NCI-H524 (cell line): ENCODE results near the gene ERI2.
"Not testable (repeated sequence)": the region's sequence is repeated elsewhere in the genome, so short reads cannot be mapped to it uniquely, and the experiment has no call there.

Source experiments
- DNase-seq, 2 experiments: peaks; one replicate each; lab custom pipeline; 2025; lab: John Stamatoyannopoulos, UW

The ERI2 gene

DNA sequence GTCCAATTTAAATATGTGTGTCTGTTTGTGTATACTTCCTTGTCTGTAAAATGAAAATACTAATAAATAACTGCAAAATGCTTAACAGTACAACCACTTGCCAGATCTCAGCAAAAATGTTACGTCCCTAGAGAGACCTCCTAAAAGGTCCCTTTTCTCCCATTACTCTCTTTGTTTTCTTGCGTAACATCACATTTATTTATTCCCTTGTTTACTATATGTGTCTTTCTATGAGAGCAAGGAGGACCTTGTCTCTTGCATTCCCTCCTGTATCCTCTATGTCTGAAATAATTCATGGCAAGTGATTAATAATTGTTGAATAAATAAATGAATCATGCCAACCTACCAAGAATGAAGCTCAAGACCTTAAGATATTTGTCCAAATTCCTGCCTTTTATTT lies 40.5 kb downstream of the ERI2 start:
- no peak for DNase-seq

DNA sequence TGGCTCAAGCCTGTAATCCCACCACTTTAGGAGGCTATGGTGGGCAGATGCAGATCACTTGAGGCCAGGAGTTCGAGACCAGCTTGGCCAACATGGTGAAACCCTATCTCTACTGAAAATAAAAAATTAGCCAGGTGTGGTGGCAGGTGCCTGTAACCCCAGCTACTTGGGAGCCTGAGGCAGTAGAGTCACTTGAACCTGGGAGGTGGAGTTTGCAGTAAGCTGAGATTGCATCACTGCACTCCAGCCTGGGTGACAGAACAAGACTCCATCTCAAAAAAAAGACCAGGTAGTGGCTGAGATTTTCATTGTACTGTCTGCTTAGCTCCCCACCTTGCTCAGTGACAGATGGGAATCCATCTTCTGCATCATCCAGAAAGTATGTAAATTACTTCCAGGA lies 41.8 kb downstream of the ERI2 start:
- DNase-seq: not testable (repeated sequence)

DNA sequence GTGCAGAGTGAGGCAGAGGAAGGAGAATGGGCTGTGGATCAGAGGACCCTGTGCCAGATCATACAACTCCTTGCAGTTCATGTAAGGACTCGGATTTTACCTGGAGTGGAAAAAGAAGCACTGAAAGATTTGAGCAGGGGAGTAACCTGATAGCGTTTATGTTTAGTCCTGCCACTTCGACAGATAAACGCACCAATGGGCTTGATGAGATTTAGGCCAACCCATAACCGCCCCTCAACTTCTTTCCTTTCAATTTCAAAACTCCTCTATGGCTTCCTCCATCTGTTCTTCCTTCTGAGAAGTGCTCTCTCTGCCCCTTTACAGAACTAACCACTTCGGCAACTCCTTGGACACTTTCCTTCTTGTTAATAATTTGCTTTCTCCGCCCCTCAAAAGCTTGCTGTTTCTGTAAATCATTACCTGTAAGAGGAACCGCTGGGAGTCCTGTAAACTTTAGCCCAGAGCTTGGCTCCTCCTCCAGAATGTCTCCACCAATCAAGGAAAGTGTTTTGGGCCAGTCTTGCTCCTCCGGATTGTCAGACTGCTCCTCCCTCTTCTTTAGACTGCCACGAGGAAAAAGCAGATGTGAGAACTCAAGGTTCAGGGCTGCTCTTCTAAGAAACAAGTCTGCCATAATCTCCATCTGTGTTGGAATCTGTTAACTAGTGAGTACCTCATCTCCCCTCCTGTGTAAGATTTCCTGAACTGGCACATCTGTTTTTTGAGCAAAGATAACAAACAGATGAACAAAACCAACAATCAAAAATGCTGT lies 42.6 kb downstream of the ERI2 start, which contains the start of gene ACSM3:
Gene ACSM3 (plus strand): TSS at position 554 of the 772 bp plus-strand sequence. CDS start 6,021 bp downstream, outside the sequence.
- DNase-seq: peak; percentile 72 to 91

DNA sequence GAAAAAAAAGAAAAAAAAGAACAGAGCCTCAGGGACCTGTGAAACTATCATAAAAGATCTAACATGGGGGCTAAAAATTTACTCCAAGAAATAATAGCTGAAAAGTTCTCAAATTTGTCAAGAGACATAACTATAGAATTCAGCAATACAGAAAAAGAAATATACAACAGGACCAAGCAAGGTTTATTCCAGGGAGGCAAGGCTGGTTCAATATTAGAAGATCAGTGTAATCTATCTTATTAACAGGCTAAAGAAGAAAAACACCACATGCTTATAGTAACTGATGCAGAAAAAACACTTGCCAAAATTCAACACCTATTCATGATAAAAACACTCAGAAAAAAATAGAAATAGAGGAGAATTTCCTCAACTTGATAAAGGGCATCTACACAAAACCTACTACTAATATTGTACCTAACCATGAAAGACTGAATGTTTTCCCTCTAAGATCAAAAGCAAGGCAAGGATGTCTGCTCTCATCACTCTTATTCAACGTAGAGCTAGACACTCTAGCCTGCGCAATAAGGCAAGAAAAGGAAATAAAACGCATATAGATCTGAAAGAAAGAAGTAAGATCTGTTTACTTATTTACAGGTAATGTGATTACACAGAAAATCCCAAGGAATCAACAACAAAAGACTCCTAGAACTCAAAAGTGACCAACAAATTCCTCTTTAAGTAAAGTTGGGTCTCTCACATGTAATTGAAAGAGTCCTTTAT lies 43.7 kb downstream of the ERI2 start:
- no peak for DNase-seq

DNA sequence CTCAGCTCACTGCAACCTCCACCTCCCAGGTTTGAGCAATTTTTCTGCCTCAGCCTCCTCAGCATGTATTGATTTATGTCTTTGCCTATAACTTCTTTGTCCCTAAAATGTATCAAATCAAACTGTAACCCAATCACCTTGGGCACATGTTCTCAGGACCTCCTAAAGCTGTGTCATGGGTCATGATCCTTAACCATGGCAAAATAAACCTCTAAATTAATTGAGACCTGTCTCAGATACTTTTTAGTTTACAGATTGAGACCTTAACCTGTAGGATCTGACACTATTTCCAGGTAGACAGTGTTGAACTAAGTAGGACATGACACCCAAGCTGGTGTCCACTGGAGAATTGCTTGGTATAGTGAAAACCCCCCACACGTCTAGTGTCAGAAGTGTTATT lies 45.1 kb downstream of the ERI2 start:
- DNase-seq: no peak

DNA sequence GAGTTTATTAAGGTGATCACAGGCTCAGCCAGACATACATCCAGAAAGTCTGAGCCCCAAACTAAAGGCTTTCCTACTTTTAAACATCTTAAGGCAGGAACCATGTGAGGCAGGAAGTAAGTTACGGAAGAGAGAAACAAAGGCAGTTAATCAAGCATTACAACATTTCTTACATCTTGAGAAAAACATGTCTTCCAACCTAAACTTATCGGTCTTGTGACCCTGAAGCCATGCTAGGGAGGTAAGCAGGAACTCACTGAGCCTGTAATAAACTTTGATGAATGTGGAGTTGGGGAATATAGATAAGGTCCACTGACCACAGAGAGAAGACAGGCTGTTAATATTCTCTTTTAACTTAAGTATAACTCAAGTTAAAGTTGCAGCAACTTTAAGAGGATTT lies 45.9 kb downstream of the ERI2 start:
- no peak for DNase-seq

DNA sequence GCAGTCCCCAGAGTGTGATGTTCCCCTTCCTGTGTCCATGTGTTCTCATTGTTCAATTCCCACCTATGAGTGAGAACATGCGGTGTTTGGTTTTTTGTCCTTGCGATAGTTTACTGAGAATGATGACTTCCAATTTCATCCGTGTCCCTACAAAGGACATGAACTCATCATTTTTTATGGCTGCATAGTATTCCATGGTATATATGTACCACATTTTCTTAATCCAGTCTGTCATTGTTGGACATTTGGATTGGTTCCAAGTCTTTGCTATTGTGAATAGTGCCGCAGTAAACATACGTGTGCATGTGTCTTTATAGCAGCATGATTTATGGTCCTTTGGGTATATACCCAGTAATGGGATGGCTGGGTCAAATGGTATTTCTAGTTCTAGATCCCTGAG lies 50.5 kb downstream of the ERI2 start:
- not testable (repeated sequence) for DNase-seq

DNA sequence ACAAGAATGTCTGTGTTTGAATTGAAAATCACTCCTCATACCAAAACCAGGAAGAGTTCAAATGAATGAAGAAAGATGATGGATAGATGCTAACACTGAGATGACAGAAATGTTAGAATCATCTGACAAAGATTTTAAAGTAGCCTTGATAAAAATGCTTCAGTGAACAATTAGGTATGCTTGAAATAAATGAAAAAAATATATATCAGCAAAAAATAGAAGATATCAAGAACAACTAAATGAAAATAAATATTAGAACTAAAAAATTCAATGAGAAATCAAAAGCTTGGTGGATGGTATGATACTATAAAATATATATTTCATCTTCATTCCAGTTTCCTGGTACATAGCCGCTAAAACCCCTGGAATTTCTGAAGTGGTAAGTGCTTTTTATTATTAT lies 51.0 kb downstream of the ERI2 start:
- DNase-seq: no peak

DNA sequence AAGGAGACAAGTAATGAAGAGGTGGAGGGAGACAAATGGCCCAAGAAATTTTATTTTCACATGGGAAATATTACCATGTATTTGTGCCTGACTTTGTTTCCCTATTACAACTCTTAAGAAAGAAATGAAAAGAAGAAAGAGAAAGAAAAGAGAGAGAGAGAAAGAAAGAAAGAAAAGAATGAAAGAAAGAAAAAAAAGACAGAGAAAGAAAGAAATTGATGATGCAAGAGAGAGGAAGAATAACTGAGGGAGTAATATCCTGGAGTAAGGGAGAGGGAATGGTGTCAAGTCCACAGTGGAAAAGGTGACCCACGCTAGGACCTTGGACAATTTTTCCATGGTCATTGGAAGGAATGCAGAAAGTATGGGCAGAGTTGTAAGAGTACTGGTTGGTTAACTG lies 52.5 kb downstream of the ERI2 start:
- no peak for DNase-seq

DNA sequence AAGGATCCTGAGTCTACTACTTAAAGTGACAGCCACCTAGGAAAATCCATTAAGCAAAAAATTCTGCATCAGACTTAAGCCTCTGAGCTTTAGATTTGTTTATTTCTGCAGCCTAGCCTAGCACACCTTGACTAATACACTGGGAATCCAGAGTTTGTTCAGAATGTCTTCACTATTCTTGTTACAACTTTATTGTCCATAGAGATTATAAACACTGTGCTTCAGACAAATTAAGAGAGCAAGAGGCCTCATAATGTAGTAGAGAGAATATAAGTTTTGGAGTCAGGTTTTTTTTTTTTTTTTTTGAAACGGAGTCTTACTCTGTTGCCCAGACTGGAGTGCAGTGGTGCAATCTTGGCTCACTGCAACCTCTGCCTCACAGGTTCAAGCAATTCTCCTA lies 55.7 kb downstream of the ERI2 start:
- no peak for DNase-seq

DNA sequence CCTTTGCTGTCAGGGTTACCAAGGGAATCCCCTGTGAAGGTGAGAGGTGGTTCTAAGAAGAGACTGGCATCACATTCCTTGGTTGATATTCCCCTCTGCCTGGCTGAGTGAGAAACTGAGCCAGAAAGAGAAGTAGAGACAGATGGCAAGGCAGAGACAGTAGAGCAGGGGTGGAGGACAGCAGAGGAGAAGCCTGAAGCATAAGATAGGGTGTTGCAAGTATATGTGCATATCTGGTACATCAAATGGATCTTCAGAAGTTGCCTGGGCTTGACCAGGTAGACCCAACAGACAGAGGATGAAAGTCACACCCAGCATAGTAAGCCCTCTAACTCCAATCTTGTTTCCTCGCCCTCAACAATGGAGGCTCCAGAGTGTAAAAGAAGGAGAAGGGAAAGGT lies 56.8 kb downstream of the ERI2 start:
- DNase-seq: no peak

DNA sequence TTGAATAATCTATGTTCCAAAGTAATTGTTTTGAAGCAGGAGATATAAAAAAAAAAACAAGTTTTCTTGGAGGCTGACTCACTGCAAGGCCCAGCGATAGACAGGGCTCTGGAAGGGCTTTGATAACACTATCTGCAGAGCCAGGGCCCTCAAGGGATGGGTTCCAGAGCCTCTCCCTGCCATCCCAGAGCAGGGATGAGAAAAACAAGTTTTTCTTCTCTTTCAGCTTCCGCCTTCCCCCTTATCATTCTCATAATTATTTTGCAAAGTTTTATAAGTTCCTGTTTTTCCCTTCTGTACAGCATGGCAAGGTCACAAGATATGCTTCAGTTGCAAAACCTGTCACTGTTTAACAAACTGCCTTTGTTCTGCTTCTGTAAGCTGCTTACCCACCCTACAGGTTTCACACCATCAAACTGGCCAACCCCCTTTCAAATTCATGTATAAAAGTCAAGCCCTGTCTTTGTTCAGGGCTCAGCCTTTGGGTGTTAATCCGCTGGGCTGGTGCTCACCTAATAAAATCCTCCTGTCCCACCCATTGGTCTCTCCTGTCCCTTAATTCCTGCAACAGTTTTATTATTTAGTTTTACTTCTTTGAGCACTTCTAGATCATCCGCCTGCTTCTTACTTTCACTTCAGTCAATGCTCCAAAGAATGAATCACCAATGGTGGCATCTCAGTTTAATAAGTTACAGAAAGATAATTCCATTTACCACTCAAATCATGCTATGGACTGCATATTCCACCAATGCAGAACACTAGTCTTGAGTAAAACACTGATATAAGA lies 59.0 kb downstream of the ERI2 start:
- DNase-seq: no peak

DNA sequence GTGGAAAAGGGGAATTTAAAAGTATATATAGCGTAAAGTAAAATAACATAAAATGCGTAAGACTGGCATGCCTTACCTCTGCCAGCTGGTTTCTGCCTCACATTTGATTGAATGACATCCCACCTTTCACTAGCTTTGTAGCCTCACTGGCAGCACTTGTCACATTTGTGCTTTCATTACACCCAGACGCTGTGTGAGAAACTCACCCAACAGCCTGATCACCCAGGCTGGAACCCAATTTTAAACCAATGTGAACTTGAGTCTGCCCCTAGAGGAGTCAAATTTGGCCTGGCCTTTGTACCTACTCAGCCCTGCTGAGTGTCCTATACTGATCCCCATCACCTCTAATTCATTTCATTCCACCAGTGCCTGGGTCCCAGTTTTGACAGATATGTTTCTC lies 59.8 kb downstream of the ERI2 start:
- no peak for DNase-seq
